Ascending aorta (tissue), 2 donors: ENCODE data around the gene IL18BP. TPM values are rescaled to one million over a fixed set of nuclear protein-coding genes. Genes with fewer than 3 reads are reported as not detected.
A peak's percentile ranks its signal among the peaks of the same experiment; 100 is the strongest.

Source experiments
- DNase-seq, 2 donors: peaks; one replicate each; pipeline ENCODE4 v3.0.0-alpha.2; 2019; ENCODE audit warnings: low spot score in 2 of 2
- H3K27ac ChIP-seq, 2 donors: fragments of 200-600 bp; sonication (generic); one replicate each; pipeline ENCODE4 v1.5.1; 2016 to 2017; ENCODE audit warnings: mild to moderate bottlenecking in 1 of 2
- H3K27me3 ChIP-seq: fragments of 200-600 bp; sonication (generic); one replicate; pipeline ENCODE4 v1.5.1; 2017
- H3K36me3 ChIP-seq, 2 donors: fragments of 200-600 bp; sonication (generic); one replicate each; pipeline ENCODE4 v1.5.1; 2016
- H3K4me1 ChIP-seq, 2 donors: fragments of 200-600 bp; sonication (generic); one replicate each; pipeline ENCODE4 v1.5.1; 2016 to 2017; ENCODE audit warnings: mild to moderate bottlenecking in 1 of 2
- H3K4me3 ChIP-seq, 2 donors: fragments of 200-600 bp; sonication (generic); one replicate each; pipeline ENCODE4 v1.5.1; 2016 to 2017; ENCODE audit warnings: mild to moderate bottlenecking in 1 of 2
- H3K9me3 ChIP-seq, 2 donors: fragments of 200-600 bp; sonication (generic); one replicate each; pipeline ENCODE4 v1.5.1; 2016
- intact Hi-C: fragments of 100-400 bp; cut with DNase I; formaldehyde crosslinking; loops from one replicate; pipeline ENCODE4 v1.15.1; 2023
- total RNA-seq: library from RNA; depleted of rRNA; stranded (reverse); fragments of >200 nt; gene quantifications from one replicate; pipeline ENCODE4 v1.1.0, GENCODE V29; 2016
- TF ChIP-seq, protein P1 (sequence below), 3 experiments: fragments of 200-600 bp in 2 of 3; fragments of 450-650 bp in 1 of 3; sonication (generic) in 2 of 3; IDR thresholded peaks; one replicate each; pipeline ENCODE4 v1.5.1; 2016 to 2019; ENCODE audit warnings: antibody characterized with exemption in 3 of 3, mild to moderate bottlenecking in 1 of 3, moderate library complexity in 1 of 3

The IL18BP gene
- total RNA-seq, 1 donor from 2014 or later, result 5.0 TPM

DNA sequence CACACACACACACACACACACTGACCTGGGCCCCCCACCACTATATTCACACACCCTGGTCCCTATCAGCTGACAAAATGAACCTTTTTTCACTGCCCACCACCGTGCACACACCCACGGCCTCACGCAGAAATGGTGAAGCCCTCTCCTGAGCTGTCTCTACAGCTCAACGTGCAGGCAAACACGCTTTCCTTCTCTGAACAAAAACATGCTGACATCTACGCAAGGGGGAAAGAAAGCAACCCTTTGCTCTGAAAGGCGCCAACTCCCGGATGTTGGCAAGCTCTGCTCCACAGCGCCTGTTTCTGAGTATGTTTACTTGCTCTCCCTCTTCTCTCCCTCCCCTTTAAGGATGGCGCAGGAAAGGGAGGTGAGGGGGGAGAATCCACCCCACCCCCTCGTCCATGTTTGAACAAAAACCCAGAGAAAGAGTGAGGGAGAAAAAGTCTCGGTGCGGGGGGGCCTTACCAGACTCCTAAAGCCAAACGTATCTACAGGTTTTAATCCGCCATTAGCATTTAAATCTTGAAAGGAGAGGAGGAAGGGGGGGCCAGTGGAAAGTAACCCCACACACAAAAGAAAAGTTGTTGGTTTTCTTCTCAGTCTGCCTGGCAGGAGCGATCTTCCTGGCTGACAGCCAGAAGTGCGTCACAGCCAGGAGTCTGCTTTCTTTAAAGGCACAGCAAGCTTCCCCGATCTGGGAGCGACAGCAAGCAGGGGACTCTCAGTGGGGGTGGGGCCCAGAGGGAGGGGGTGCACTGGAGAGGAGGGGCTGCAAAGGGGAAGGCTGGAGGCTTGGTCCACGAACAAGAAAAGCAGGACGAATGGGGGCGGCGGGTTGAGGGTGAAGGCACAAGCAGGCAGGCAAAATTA is 42.0 kb downstream of the IL18BP start:
- TF ChIP-seq, protein P1, sequence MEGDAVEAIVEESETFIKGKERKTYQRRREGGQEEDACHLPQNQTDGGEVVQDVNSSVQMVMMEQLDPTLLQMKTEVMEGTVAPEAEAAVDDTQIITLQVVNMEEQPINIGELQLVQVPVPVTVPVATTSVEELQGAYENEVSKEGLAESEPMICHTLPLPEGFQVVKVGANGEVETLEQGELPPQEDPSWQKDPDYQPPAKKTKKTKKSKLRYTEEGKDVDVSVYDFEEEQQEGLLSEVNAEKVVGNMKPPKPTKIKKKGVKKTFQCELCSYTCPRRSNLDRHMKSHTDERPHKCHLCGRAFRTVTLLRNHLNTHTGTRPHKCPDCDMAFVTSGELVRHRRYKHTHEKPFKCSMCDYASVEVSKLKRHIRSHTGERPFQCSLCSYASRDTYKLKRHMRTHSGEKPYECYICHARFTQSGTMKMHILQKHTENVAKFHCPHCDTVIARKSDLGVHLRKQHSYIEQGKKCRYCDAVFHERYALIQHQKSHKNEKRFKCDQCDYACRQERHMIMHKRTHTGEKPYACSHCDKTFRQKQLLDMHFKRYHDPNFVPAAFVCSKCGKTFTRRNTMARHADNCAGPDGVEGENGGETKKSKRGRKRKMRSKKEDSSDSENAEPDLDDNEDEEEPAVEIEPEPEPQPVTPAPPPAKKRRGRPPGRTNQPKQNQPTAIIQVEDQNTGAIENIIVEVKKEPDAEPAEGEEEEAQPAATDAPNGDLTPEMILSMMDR (IDR thresholded peaks at IDR 0.05), result no peak
- intact Hi-C loops, result loop anchor here (1.0 to 2.0 kb wide), 4 partner anchors 30 to 72 kb away; partner anchors contain the start of genes ANAPC15, LAMTOR1, LRRC51 and NUMA1
- H3K27ac ChIP-seq, result peak overlapping the region; percentile 97
- no peaks in the 10 kb centered on the region for H3K27me3 ChIP-seq
- peak overlapping the region; percentile 59 to 68 for H3K4me3 ChIP-seq
- H3K36me3 ChIP-seq, result peaks cover under 1 to 2% of the 10 kb centered on the region in 2 donors
- peaks cover 8 to 49% of the 10 kb centered on the region in 2 donors for H3K4me1 ChIP-seq
- H3K9me3 ChIP-seq, result no peaks in the 10 kb centered on the region
- DNase-seq, result peak; percentile 82 to 97

DNA sequence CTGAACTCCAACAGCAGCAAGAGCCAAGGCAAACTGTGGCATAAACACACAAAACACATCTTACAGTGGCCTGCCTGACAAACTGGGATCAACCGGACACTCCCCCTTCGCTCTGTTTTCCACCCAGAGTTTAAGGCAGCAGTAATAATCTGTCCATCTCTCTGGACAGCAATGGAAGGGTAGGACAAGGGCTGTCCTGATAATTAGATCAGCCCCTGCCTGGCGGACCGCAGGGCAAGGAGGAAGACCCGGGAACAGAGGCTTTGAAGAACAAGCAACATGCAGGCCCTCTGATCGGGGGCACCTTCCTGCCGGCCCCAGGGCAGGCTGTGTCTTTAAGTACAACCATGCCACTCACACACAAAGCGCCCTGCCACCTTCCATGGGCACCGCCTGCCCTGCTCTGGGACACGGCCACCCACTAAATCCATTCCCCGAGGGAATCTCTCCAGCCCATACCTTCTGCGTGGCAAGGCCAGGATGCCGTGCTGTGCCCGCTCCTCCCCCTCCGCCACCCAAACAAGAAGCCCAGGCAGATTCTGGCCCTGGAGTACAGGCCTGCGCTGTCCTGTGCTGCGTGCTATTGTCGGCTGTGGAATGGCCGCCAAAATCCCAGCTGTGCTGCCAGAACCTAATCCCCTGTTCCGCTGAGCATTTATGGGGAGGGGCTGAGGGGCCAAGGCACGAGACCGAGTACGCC is 42.8 kb downstream of the IL18BP start:
- DNase-seq, result peak; percentile 39 to 85

DNA sequence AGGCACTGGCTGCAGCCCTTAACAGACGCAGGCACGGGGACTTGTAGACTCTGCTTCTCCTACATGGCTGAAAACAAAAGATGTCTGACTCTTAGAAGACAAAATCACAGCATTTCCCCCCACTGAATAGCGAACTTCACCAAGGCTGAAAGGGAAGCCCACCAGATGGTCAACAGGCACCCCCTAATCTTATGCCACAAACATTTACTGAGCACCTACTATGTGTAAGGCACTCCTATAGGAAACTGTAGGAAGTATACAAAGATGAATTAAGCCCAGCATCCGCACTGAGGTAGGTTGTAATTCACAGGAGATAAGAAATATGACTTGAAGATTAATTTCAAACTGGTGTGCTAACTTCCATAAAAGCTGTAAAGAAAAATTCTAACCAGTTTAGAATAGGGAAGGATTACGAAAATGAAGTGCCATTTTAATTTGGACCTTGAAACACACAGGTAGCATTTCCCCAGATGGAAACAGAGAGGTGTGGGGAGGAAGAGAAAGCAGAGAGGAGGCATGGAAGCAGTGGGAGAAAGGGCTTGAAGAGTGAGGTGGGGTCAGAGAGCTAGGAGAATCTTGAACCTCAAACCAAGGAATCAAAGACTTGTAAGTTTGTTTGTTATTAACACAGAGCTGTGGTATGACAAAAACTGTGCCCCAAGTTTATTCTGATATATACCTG is 43.5 kb downstream of the IL18BP start:
- H3K36me3 ChIP-seq, result no peaks in the 10 kb centered on the region
- peaks cover 7 to 35% of the 10 kb centered on the region in 2 donors for H3K4me1 ChIP-seq
- H3K4me3 ChIP-seq, result peak overlapping the region; percentile 59 to 68
- peak in 1 of 2 donors; percentile 33 for DNase-seq
- intact Hi-C loops, result no loop called here
- no peaks in the 10 kb centered on the region for H3K27me3 ChIP-seq
- H3K27ac ChIP-seq, result peak overlapping the region; percentile 97
- TF ChIP-seq, protein P1 (IDR thresholded peaks at IDR 0.05), result no peak
- no peaks in the 10 kb centered on the region for H3K9me3 ChIP-seq

More for the DNA sequence above, 42.8 kb downstream of the IL18BP start:
- no peaks in the 10 kb centered on the region for H3K27me3 ChIP-seq
- peak overlapping the region; percentile 59 to 68 for H3K4me3 ChIP-seq
- intact Hi-C loops, result loop anchor here (1.0 to 2.0 kb wide), 3 partner anchors 29 to 71 kb away; partner anchors contain the start of genes ANAPC15 and LAMTOR1
- peak overlapping the region; percentile 97 for H3K27ac ChIP-seq
- peaks cover 8 to 41% of the 10 kb centered on the region in 2 donors for H3K4me1 ChIP-seq
- TF ChIP-seq, protein P1 (IDR thresholded peaks at IDR 0.05), result no peak
- no peaks in the 10 kb centered on the region for H3K9me3 ChIP-seq
- H3K36me3 ChIP-seq, result no peaks in the 10 kb centered on the region

DNA sequence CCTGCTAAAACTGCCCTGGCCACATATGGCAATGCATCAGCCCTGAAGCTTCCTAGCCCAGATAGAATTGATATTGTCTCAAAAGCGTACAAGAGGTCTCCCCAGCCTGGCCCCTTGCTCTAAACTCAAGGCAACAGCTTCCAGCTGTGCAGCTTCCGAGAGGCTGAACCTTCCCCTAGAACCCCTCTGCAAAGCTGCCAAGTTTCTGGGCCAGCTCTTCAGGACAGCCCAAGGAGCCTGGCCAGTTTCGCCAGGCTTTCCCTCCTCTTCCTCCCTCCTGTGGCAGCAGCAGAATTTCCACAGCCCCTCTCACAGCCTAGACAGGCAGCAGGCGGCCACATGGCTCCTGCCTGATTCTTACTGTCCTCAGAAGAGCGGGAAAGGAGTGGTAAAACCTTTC is 47.1 kb downstream of the IL18BP start:
- Histone ChIP-seq H3K27ac (no peak overlapping the region), H3K4me1 (peaks cover 0 to 15% of the 10 kb centered on the region in 2 donors), H3K4me3 (no peak overlapping the region), H3K27me3 (no peaks in the 10 kb centered on the region), H3K36me3 (no peaks in the 10 kb centered on the region), H3K9me3 (no peaks in the 10 kb centered on the region)
- DNase-seq, result no peak
- TF ChIP-seq, protein P1 (IDR thresholded peaks at IDR 0.05), result no peak
- intact Hi-C loops, result no loop called here

DNA sequence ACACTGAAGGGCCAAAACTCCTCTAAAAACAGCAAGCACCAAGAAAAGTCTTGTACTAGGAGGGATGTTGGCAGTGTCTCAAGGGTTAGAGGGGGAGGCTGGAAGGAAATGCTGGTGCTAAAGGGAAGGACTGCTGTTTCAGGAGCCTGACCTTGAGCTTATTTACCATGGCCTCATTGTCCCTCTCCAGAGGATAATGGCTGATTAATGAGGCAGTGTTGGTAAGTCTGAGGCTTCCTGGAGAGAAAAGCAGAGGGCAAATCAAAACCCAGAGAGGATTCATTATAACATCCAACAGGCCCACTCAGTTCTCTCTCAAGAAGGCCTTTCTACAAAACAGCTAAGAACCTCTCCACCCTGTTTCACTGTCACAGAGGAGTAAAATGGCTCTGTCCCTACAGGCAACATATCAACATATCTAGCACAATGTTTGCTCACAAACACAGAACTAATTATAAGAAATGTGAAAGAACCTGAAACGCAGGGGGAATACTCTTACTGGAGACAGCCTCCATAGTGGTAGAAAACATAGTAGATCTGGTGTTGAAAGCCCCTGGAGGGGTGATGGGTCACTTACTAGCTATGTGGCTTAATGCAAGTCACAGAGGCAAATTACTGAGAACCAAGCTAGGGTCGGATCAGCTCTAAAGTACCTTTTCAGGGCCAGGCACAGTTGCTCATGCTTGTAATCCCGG is 50.2 kb downstream of the IL18BP start:
- no peak overlapping the region for H3K4me3 ChIP-seq
- H3K27ac ChIP-seq, result no peak overlapping the region
- no peak for DNase-seq
- no peaks in the 10 kb centered on the region for H3K4me1 ChIP-seq
- TF ChIP-seq, protein P1 (IDR thresholded peaks at IDR 0.05), result no peak
- no peaks in the 10 kb centered on the region for H3K9me3 ChIP-seq
- H3K27me3 ChIP-seq, result no peaks in the 10 kb centered on the region
- intact Hi-C loops, result no loop called here
- H3K36me3 ChIP-seq, result no peaks in the 10 kb centered on the region
